WTC11 (cell line): Measurements from ENCODE around the gene HERPUD2.

ENCODE experiments used
- TF ChIP-seq, protein P1 (sequence below): fragments of 200-600 bp; IDR thresholded peaks from 2 replicates; pipeline ENCODE4 v1.8.0; 2022; ENCODE audit warnings: antibody characterized with exemption
- TF ChIP-seq, protein P2 (sequence below): sonication (generic); formaldehyde crosslinking; IDR thresholded peaks from 2 replicates; pipeline ENCODE4 v1.8.0; 2022; ENCODE audit warnings: mild to moderate bottlenecking, missing genetic modification reagents
- TF ChIP-seq, protein P3 (sequence below): sonication (generic); formaldehyde crosslinking; IDR thresholded peaks from 2 replicates; pipeline ENCODE4 v1.8.0; 2022; ENCODE audit warnings: missing genetic modification reagents

- TF ChIP-seq, protein P1, sequence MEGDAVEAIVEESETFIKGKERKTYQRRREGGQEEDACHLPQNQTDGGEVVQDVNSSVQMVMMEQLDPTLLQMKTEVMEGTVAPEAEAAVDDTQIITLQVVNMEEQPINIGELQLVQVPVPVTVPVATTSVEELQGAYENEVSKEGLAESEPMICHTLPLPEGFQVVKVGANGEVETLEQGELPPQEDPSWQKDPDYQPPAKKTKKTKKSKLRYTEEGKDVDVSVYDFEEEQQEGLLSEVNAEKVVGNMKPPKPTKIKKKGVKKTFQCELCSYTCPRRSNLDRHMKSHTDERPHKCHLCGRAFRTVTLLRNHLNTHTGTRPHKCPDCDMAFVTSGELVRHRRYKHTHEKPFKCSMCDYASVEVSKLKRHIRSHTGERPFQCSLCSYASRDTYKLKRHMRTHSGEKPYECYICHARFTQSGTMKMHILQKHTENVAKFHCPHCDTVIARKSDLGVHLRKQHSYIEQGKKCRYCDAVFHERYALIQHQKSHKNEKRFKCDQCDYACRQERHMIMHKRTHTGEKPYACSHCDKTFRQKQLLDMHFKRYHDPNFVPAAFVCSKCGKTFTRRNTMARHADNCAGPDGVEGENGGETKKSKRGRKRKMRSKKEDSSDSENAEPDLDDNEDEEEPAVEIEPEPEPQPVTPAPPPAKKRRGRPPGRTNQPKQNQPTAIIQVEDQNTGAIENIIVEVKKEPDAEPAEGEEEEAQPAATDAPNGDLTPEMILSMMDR = no peak
- TF ChIP-seq, protein P2, sequence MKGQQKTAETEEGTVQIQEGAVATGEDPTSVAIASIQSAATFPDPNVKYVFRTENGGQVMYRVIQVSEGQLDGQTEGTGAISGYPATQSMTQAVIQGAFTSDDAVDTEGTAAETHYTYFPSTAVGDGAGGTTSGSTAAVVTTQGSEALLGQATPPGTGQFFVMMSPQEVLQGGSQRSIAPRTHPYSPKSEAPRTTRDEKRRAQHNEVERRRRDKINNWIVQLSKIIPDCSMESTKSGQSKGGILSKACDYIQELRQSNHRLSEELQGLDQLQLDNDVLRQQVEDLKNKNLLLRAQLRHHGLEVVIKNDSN (CRISPR knock-in tag) = no peak
- TF ChIP-seq, protein P3, sequence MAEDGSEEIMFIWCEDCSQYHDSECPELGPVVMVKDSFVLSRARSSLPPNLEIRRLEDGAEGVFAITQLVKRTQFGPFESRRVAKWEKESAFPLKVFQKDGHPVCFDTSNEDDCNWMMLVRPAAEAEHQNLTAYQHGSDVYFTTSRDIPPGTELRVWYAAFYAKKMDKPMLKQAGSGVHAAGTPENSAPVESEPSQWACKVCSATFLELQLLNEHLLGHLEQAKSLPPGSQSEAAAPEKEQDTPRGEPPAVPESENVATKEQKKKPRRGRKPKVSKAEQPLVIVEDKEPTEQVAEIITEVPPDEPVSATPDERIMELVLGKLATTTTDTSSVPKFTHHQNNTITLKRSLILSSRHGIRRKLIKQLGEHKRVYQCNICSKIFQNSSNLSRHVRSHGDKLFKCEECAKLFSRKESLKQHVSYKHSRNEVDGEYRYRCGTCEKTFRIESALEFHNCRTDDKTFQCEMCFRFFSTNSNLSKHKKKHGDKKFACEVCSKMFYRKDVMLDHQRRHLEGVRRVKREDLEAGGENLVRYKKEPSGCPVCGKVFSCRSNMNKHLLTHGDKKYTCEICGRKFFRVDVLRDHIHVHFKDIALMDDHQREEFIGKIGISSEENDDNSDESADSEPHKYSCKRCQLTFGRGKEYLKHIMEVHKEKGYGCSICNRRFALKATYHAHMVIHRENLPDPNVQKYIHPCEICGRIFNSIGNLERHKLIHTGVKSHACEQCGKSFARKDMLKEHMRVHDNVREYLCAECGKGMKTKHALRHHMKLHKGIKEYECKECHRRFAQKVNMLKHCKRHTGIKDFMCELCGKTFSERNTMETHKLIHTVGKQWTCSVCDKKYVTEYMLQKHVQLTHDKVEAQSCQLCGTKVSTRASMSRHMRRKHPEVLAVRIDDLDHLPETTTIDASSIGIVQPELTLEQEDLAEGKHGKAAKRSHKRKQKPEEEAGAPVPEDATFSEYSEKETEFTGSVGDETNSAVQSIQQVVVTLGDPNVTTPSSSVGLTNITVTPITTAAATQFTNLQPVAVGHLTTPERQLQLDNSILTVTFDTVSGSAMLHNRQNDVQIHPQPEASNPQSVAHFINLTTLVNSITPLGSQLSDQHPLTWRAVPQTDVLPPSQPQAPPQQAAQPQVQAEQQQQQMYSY (CRISPR knock-in tag) = no peak
Observed at GRCh38 chr7:35731349-35731748, 36.4 kb upstream of the HERPUD2 start.
